ENCODE data around the gene PTPRK.
"Not testable (repeated sequence)": the region's sequence is repeated elsewhere in the genome, so short reads cannot be mapped to it uniquely, and the experiment has no call there.

The PTPRK gene

DNA sequence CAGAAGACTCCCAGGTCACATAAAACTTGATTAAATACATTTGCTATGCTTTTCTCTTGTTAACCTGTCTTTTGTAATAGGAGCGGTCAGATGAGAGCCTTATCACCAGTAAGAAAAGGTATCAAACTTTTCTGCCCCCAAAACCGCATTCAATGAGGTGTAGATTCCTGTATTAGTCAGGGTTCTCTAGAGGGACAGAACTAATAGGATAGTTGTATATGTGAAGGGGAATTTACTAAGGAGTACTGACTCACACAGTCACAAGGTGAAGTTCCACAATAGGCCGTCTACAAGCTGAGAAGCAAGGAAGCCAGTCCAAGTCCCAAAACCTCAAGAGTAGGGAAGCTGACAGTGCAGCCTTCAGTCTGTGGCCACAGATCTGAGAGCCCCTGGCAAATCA lies 32.7 kb downstream of the PTPRK start:
- no peak for DNase-seq

DNA sequence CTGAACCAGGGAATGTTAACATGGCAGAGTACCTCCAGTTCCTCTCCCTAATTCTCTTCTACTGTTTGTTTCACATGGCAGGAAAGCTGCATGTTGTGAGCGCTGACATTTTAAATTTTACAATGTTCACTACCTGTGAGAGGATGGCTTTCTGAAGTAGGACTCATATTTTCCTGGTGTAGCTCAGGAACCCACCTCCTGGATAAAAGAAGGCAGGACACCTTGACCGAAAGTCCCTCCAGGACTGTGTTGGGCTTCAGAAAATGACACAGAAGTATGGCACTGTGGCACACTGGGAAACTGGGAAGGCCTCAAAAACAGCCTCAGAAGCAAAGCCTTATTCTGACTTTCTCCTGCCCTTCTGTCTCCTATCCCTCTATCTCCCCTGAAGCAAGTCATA lies 33.3 kb downstream of the PTPRK start:
- no peak for DNase-seq

DNA sequence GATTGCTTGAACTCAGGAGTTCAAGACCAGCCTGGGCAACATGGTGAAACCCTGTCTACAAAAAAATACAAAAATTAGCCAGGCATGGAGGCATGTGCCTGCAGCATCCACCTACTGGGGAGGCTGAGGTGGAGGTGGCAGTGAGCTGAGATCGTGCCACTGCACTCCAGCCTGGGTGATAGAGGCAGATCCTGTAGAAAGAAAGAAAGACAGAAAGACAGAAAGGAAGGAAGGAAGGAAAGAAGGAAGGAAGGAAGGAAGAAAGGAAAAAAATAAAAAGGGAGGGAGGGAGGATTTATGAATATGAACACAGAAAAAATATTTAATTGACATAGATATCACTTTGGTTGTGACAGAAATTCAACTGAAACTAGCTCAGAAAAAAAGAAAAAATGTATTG lies 33.8 kb downstream of the PTPRK start:
- not testable (repeated sequence) for DNase-seq

GRCh38 chr6:128483472-128484135 lies 36.8 kb downstream of the PTPRK start:
- DNase-seq = no peak

DNA sequence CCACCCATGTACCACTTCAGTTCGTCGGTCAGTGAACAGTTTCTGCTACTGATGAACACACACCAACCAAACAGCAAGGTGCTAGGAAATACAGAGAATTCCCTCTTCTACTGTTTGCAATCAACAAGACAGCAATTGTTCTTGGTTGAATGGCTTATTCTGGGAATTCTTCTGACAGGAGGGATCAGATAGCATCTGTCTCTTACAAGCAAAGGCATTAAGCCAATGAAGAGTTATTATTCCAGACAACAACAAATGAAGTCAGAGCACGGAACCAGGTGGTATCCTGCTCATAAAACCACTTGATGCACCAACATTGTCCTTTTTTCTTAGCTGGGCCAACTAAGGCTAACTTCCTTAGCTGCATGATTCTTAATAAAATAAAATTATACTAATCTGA lies 37.8 kb downstream of the PTPRK start:
- DNase-seq = no peak

GRCh38 chr6:128479991-128480390 lies 40.4 kb downstream of the PTPRK start:
- DNase-seq = no peak

DNA sequence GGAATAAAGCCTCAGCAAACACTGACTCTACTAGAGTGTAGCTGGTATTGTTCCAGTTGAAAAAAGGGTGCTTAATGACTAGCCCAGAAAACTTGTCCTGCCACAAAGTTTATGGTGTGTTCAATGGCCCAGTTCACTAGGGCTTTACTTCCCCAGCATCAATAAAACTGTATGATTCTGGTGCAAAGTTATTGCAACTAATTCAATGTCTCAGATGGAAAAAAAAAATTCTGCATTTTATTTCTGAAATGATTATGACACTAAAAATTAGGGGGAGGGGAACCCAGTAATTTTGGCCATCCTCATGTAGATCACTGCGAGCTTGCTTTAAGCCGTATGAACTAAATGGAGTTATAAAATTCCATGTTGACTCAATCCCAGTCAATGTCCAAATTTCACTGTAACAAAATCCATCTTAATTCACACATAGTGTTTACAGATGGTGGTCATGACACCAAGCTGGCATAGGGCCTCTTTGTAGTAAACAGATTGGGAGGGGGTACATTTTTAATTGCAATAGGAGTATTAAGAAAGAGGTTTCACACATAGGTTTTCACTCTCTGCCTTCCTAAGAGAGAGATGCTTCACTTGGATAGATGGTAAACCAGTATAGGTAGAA lies 41.2 kb downstream of the PTPRK start:
- DNase-seq = no peak

DNA sequence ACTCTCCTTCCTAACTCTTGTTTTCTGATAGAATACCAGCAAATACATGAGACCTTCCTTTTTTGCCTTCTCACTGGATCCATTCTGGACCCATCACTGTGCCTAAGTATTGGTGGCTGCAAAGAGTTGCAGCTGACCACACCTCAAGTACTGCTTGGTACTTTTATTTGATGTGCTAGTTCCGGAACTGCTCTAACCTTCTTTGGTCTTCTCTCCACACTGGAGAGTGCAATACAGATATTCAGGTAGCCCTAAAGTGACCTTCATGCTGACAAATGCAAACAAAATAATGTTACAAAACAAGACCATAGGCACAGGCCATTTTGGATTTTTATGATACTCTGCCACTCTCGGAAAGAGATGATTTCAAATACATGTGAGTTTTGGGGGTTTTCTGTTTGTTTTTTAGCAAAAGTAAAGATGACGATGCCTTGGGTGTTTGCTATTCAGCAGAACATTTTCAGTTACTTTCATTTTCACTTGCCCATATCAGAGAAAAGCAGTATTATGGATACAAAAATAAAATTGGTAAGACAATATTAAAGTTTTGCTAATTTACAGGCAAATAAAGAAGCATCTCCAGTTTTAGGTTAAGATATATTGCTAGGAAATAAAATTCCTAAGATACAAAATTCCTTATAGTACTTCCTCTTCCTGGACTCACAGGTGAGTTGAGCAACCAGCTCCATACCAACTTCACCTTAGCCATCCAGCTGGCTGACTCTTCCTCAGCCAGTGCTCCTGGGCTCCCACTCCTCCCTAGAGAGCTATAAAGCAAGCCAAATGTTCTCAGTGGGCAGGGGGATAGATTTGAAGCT lies 42.0 kb downstream of the PTPRK start:
- DNase-seq = no peak

DNA sequence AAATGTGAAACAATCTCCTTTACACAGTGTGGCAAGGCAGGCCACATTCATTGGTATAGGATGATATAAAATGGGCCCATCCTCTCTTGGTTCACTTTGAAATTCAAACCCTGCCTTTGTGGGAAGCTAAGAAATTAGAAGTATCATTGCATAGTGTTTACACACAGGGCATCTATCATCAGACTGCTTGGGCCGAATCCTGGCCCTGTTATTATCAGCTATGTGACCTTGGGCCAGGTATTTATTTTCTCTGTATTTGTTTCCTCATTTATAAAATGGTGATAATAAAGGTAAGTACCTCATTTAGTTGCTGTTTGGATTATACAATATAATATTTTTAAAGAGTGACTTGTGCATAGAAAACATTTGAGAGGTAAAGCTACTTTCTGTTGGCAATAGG lies 45.5 kb downstream of the PTPRK start:
- DNase-seq = no peak

DNA sequence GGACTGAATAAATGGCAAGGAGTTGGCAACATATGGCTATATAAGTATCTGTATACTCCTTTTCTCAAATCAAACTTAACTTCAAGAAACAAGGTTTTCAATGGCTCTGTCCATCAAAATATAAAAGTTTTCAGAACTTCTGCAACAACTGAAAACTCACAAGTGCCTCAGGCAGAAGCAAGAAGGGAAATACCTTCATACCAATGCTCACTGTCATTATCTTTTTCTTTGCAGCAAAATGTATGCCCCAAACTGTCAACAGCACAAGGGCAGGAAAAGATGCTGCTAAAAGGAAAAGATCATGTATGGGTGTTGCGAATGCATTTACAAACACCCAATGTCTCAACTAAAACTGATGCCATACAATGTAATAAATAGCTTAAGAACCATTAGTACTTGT lies 45.9 kb downstream of the PTPRK start:
- DNase-seq = no peak

GRCh38 chr6:128471907-128472306 lies 48.5 kb downstream of the PTPRK start:
- DNase-seq = no peak

DNA sequence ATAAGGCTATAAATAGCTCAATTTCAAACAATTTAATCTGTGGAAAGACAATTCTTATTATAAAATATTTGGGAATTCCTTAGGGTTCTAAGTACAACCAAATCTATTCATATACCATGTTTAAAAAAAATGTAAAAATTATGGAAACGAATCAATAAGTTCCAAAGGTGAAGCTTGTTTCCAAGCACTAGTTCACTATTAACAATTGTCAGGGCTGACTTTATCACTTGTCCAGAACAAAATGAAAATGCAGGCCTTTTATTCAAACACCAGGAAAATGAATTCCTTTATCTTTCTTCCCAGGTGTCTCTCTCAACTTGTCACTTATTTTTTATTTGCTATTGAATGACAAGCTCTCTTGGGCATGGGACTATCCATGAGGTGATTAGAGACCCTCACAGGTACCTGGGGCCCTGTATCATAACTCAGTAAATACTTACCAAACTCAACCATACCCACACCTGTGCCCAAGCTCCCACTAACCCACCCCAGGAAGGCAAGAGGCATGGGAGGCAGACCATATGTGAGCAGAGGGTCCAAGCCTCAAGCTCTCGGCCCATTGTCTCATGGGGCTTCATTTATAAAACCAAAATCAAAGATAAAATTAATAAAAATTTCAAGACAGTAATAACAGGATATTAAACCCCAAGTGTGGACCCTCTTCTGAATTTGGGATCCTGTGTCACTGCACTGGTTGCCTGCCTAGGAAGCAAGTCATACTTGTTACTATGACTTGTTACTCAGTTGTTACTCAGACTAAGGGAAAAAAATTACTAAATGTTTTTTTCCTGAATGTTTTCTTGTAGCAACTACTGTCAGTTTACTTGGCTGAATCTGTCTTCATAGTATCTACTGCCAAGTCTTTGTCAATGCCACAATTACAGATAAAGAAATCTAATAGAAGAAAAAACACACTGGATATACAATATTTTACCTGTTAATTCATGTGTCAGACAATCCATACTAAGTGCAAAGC lies 54.7 kb downstream of the PTPRK start:
- DNase-seq = no peak

GRCh38 chr6:128464790-128465189 lies 55.6 kb downstream of the PTPRK start:
- DNase-seq = no peak

DNA sequence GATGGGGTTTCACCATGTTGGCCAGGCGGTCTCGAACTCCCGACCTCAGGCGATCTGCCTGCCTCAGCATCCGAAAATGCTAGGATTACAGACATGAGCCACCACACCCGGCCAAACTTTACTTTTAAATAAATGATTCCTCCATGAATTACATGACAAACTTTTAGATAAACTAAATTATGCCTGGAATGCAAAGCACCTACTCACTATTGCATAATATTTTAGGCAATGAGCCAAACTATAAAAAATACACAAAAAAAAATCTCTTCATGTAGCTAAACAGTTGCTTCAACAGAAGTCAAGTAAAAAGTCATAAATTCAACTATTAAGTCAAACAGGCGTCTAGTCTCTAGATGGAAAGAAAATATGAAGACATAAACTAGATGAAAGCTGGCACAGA lies 56.5 kb downstream of the PTPRK start:
- DNase-seq = no peak

DNA sequence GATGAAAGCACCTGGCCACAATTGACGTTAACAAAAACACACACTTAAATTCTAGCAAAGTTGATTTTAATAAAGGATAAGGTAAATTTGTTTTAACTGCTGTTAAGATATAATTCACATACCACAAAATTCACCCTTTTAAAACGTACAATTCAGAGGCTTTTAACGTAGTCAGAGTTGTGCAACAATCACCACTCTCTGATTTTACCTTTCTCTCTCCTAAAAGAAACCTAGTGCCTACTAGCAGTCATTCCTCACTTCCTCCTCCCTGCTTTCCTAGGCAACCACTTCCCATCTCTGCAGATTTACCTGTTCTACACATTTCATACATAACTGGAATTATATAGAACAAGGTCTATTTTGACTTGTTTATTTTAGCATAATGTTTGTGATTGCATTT lies 58.9 kb downstream of the PTPRK start:
- no peak for DNase-seq

- DNase-seq = no peak
Measured at GRCh38 chr6:128456510-128457230, 63.7 kb downstream of the PTPRK start.

DNA sequence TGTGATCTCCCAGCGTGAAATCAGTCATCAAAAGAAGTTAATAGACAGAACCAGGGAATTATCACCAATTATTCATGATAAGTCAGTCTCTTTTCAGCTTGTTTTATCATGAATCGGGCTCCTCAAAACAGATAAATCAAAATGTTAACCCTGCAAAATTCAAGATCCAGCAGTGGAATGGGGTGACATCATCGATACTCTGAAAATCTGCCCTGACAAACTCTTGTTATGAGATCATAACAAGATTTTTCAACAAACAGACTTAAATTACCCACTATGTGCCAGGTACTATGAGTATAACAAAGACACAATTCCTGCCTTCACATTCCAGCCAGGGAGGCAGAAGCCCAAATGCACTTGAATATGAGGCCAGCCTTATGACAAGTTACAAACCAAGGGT lies 64.4 kb downstream of the PTPRK start:
- no peak for DNase-seq

DNA sequence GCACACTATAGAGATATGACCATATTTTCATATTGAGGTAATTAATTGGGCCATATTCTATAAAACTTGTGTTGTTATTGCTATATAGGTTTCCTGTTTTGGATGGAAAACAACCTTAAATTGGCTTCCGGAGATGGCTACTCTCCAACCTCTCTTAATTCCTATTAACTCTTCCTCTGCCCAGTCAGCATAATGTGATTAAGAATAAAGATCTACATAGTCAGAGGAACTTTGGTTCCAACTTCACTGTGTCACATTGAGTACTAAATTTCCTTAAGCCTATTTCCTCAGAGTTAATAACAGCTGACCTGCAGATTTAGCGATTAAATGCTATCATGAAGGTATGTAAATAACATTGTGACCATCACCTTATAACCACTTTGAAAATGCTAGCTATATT lies 67.7 kb downstream of the PTPRK start:
- no peak for DNase-seq

DNA sequence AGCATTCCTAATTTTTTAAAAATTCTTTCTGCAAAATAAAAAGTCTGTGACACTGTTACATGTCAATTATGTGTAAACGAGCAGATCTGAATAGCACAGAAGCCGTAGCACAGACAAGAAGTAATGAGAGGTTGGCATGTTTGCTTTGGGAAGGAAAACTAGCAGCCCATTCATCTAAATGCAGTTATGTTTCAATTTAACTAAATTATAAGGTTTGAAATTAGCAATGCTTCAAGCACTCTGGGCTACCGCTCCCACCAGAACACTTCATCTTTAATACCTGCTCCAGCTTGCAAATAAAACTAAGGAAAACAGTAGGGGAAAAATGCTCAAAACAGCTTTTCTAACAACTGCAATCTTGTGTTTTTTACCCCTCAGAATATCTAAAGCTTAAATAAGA lies 73.9 kb downstream of the PTPRK start:
- DNase-seq = no peak

- DNase-seq = no peak
Measured at GRCh38 chr6:128443553-128443952, 76.8 kb downstream of the PTPRK start.

DNA sequence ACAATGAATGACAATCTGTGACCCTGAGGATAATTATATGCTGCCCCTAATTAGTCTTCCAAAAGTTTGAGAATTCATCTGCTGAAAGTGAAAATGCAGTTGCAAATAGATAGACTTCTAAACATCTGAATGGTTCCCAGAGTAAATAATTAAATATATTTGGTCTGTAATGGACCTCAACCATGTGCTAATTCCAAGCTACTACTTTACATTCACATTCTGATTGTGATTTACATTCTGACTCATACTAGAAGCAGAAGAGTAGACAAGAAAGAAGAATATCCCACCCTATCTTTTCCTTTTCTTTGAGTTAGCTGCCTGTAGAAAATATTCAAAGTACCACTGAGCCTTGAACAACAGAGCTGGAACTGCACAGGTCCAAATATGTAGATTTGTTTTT lies 80.8 kb downstream of the PTPRK start:
- no peak for DNase-seq

DNA sequence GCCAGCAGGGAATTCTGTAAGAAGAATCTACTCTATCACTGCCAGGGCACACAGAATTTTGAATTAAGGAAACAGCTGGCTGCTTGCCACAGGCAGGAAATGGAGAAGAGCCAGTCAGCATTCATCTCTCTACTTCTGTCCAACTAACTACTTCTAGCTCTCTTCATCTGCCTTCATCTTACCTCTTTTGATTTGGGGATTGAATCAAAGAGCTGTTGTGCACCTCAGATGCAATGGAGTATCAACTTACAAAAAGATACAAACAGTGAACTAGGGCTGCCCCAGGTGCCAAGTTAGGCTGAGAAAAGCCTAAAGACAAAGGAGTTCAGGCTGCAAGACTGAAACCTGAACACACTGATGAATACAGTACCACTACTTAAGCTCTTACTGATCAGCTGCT lies 82.0 kb downstream of the PTPRK start:
- no peak for DNase-seq
